HCT116 (cell line): Measurements from ENCODE around the gene LTB.

Experiments used
- EZH2 ChIP-seq: fragments of 200-600 bp; sonication (generic); IDR thresholded peaks from 2 replicates; pipeline ENCODE4 v1.6.1; 2017; ENCODE audit warnings: antibody characterized with exemption, mixed run types
- EZH2phosphoT487 ChIP-seq: fragments of 200-600 bp; IDR thresholded peaks from 2 replicates; pipeline ENCODE4 v1.6.1; 2018; ENCODE audit warnings: antibody characterized with exemption, borderline replicate concordance
- MAX ChIP-seq: IDR thresholded peaks from 2 replicates; pipeline ENCODE4 v1.6.1; 2012
- POLR2AphosphoS5 ChIP-seq: IDR thresholded peaks from 2 replicates; pipeline ENCODE4 v1.6.1; 2011; ENCODE audit warnings: mild to moderate bottlenecking, low read depth, low read length, moderate library complexity
- RAD21 ChIP-seq: IDR thresholded peaks from 2 replicates; pipeline ENCODE4 v1.6.1; 2012; ENCODE audit warnings: low read depth, mild to moderate bottlenecking
- TF ChIP-seq, protein P1 (sequence below), 3 experiments: fragments of 200-600 bp in 1 of 3; sonication (generic) in 1 of 3; IDR thresholded peaks in 2 of 3; conservative IDR thresholded peaks in 1 of 3; 2 replicates each; pipeline ENCODE4 v1.5.1; 2012 to 2017; ENCODE audit warnings: low read depth in 2 of 3, low read length in 2 of 3, antibody characterized with exemption in 1 of 3, borderline replicate concordance in 1 of 3, control low read depth in 1 of 3, mild to moderate bottlenecking in 1 of 3, mixed read lengths in 1 of 3, mixed run types in 1 of 3, moderate library complexity in 1 of 3; ENCODE audit not compliant: insufficient read depth in 1 of 3

GRCh38 chr6:31615748-31616147, 33.5 kb upstream of the LTB start:
- TF ChIP-seq, protein P1, sequence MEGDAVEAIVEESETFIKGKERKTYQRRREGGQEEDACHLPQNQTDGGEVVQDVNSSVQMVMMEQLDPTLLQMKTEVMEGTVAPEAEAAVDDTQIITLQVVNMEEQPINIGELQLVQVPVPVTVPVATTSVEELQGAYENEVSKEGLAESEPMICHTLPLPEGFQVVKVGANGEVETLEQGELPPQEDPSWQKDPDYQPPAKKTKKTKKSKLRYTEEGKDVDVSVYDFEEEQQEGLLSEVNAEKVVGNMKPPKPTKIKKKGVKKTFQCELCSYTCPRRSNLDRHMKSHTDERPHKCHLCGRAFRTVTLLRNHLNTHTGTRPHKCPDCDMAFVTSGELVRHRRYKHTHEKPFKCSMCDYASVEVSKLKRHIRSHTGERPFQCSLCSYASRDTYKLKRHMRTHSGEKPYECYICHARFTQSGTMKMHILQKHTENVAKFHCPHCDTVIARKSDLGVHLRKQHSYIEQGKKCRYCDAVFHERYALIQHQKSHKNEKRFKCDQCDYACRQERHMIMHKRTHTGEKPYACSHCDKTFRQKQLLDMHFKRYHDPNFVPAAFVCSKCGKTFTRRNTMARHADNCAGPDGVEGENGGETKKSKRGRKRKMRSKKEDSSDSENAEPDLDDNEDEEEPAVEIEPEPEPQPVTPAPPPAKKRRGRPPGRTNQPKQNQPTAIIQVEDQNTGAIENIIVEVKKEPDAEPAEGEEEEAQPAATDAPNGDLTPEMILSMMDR (IDR thresholded peaks at IDR 0.05 in 2 of 3, conservative IDR thresholded peaks at IDR 0.05 in 1 of 3; ENCODE audit: borderline replicate concordance in 1 of 3, insufficient read depth in 1 of 3, low read depth in 2 of 3, low read length in 2 of 3) = no peak
- no peak for TF ChIP-seq POLR2AphosphoS5
- no peak for TF ChIP-seq EZH2
- no peak for TF ChIP-seq MAX
- TF ChIP-seq EZH2phosphoT487 = no peak
- no peak for TF ChIP-seq RAD21
